HG02610 (cell line): Measurements from ENCODE around the gene PRDM1.
A peak's percentile ranks its signal among the peaks of the same experiment; 100 is the strongest.

Source experiments
- ATAC-seq: cut with Tn5 transposase; IDR thresholded peaks from one replicate; pipeline ENCODE4 v1.9.1; 2021; ENCODE audit warnings: mild to moderate bottlenecking, moderate library complexity; ENCODE audit not compliant: unreplicated experiment

PRDM1 gene

DNA sequence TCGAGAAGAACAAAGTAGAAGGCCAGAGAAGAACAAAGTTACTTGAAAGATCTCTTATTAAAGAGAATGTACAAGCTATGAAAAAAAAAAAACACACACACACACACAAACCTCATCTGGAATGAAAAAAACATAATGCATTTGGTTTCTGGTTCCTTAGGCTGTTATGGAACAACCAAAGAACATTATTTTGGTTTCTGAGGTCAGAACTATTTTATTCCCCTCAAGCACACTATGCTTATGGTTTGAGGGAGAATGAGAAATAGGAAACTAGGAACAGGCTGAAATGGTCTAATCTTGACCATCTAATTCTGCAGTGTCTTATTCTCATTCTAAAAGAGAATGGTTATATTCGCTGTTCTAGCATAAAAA, 8.8 kb downstream of the PRDM1 start:
- no peak for ATAC-seq

DNA sequence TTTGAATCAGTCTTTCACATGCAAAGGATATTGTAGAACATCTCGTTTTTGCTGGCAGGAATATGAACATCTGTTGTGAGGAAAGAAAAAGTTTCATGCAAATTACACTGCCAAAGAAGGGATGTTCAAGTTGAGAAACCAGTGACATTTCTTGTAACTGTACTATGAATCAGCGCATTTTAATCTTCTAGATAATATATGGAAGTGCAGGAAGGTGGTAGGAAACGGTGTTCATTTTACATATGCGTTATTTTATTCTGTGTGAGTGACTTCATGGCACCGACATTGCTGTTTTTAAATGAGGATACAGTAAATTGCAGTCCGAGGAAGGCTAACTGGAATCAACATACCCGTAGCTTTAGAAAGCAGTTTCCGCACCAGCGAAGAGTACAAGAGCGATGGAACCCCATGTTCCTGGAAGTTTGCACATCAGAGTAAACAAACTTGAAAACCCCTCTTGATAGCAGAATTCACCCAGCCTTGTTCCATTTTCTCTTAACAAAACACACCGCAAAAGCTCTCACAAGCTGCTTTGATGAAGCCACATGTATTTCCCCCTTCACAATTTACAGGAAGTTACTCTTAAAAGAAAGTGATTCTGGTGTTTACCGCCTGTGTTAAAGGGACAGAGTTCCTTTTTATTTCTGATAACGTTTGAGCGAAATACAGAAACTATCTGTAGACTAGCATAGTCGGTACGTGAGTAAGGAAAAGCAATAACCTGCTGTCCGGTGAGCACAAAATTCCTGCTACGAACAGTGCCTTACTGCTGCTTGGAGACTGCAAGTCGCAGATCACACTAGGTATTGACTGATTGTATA, 11.5 kb downstream of the PRDM1 start:
- peak; percentile 50 for ATAC-seq

DNA sequence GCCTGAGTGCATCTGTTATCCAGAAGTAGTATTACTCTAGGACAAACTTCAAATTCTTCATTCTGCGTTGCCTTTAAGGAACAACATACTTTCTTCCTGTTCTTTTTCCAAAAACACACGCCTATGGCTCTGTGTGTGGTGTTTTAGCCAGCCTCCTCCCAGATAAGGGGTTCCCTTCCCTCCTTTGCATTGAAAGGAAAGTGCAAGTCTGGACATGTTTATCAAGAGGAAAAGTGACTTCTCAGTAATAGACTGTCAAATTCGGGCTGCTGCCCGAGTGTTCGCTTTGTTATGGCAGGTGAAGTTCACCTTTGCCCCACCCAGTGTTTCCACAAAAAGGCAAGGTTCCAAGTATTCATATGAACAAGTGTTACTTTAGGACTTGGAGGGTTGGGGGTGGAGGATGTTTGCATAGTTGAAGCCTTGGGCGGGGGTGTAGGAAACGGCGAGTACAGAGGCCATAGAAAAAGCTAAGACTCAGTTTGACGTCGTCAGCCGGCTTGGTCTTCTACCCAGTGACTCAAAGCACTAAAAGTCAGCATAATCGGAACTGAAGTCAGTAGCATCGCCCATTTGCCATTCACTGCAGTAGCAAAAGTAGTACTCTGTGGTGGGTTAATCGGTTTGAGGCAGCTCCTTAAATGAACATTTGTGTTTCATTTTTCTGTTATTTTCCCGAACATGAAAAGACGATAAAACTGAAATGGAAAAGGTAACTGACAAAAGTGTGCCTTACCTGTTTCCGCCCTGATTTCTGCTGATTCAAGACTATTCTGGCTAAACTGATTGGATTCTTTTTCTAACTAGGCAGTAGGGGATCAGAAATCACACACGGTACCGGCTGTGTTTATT, 12.5 kb downstream of the PRDM1 start:
- peak; percentile 20 for ATAC-seq

DNA sequence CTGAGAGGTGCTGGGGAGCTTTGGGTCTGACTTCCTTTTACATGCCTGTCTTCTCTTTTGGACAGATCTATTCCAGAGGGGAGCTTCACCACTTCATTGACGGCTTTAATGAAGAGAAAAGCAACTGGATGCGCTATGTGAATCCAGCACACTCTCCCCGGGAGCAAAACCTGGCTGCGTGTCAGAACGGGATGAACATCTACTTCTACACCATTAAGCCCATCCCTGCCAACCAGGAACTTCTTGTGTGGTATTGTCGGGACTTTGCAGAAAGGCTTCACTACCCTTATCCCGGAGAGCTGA, 13.1 kb downstream of the PRDM1 start:
- no peak for ATAC-seq

DNA sequence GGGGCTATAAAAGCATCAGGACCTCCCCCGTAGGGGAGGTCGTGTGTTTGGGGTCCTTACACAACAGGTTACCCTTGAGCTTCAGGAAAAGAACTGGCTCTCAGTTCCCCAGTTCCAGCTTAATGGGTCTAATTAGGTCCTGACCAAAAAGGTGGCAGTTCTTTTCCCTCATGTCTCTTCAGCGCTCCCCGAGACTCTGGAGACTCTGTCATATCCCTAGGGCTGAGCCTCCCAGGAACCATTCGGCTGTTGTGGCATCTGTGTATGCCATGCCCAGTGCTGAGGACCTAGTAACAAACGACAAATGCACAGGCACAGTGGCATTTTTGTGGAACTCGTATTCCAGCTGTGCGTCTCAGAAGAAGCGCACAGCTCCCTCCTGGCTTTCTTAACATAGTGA, 14.6 kb downstream of the PRDM1 start:
- no peak for ATAC-seq

DNA sequence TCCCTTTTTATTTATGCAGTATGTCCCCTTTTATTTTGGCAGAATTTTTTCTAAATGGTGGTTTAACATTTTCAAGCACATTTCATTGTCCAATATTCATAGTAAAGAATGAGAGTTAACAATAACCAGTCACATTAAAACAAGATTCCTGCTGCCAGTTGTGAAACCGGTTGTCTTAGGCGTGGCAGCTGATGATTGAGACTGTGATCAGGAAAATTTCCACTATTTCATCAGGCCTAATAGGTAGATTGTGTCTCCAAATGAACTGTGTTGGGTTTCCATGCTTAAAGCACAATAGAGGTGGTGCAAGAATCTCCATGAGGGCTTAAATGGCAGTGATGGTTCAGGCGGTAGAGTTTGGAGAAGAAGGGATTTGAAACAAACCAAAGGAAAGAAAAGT, 15.3 kb downstream of the PRDM1 start:
- no peak for ATAC-seq

DNA sequence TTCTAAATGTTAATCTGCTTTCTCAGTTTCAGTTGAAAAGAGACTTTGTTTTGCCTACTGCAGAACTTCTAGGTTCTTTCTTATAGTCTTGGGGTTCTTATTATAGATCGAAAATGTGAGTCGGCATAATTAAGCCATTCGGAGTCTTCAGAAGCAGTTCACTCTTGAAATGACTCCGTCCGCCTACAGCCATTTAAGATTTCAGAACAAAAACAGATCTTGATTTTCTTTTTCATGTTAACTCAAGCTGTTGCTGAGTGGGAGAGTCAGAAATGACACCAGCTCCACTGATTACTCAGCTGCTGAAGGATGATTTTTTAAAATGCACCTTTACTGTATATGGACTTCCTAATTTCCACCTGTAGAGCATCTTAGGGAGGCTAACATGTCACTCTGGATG, 15.9 kb downstream of the PRDM1 start:
- peak; percentile 70 for ATAC-seq

DNA sequence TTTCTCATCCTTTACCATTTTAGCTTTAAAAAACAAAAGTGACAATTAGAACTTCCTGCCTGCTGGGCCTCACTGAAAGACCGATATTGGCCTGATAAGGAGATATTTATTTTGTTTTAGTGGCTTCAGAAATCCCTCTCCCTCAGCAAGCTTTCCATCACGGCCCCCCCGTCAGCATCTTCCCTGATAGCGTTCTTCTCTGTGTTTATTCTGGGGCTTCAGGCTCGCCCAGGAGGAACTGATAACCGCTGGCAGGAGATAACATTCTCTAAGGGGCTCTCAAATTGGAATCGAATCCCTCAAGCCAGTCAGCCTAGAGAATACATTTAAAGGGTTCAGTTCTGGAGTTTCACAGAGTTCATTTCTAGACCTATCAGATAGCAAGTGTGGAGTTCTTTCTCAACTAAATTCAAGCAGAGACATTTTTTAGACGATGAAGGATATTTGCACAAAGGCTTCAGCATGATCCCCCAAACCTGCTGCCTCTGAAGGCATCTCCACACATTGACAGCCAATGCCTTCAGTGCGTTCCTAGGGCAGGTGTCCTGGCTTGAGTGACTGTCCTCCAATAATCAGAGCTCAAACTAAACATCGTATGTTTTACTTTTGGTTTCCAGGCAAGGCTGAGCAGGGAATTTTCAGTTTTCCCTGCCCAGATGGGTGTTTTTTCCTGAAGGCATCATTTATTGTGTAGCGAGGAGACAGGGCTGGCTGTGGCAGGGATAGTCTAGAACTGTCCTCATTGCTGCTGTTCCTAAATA, 17.0 kb downstream of the PRDM1 start:
- ATAC-seq = no peak

DNA sequence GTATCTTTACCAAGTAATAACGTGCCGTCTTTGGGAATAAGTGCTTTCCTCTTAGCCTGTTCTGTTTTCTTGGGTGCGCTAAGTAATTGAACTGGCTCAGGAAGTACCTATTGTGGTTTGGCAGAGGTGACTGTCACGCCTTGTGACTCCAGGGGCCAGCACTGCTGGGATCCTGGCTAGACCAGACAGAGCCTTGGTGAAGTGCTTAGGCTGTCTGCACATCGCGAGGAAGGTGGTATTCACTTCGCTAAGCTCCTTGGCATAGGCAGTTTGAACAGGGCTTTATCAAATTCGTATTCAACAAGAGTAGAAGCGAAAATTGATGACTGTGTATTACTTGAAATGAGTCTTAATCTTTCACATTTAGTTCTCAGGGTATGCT, 17.6 kb downstream of the PRDM1 start:
- ATAC-seq = peak; percentile 44

DNA sequence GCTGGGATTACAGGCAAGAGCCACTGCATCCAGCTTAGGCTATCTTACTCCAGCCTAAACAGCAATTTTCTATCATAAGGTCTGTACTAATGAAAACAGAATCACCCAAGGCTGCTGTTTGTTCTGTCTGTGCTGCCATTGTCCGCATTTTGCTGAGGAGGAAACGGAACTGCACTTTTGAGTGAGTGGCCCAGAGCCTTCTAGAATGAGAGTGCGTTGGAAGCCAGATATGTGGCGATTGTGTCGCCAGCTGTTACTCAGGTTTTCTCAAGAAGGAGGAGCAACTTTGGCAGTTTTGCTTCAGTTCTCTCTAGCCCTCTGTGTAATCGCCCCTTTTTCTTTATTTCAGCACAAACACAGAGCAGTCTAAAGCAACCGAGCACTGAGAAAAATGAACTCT, 18.3 kb downstream of the PRDM1 start:
- no peak for ATAC-seq

DNA sequence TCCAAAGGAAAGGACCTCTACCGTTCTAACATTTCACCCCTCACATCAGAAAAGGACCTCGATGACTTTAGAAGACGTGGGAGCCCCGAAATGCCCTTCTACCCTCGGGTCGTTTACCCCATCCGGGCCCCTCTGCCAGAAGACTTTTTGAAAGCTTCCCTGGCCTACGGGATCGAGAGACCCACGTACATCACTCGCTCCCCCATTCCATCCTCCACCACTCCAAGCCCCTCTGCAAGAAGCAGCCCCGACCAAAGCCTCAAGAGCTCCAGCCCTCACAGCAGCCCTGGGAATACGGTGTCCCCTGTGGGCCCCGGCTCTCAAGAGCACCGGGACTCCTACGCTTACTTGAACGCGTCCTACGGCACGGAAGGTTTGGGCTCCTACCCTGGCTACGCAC, 18.8 kb downstream of the PRDM1 start:
- no peak for ATAC-seq

DNA sequence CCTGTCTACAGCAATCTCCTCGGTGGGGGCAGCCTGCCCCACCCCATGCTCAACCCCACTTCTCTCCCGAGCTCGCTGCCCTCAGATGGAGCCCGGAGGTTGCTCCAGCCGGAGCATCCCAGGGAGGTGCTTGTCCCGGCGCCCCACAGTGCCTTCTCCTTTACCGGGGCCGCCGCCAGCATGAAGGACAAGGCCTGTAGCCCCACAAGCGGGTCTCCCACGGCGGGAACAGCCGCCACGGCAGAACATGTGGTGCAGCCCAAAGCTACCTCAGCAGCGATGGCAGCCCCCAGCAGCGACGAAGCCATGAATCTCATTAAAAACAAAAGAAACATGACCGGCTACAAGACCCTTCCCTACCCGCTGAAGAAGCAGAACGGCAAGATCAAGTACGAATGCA, 19.4 kb downstream of the PRDM1 start:
- ATAC-seq = no peak

DNA sequence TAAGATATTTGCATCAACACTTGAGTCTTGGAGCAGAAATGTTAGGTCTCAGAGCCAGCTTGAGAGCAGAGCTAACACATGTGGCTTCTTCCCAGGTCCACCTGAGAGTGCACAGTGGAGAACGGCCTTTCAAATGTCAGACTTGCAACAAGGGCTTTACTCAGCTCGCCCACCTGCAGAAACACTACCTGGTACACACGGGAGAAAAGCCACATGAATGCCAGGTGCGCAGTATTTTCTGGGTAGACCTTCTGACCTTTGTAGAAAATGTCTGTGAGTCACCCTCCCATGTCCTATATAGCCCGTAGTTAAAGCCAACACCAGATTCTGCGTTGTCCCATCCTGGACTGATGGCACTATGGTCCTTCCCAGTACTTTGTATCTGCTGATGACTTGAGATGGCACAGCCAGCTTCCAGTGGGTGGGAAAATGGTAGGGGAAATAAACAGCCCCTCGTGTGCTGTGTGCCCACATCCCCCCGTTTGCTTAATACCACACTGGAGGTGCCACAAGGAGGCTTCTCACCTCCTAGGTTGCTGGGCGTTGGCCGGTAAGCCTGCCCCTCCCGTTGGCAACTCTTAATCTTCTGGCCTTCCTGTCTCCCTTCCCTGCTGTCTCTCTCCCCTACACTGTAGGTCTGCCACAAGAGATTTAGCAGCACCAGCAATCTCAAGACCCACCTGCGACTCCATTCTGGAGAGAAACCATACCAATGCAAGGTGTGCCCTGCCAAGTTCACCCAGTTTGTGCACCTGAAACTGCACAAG, 20.3 kb downstream of the PRDM1 start:
- no peak for ATAC-seq

DNA sequence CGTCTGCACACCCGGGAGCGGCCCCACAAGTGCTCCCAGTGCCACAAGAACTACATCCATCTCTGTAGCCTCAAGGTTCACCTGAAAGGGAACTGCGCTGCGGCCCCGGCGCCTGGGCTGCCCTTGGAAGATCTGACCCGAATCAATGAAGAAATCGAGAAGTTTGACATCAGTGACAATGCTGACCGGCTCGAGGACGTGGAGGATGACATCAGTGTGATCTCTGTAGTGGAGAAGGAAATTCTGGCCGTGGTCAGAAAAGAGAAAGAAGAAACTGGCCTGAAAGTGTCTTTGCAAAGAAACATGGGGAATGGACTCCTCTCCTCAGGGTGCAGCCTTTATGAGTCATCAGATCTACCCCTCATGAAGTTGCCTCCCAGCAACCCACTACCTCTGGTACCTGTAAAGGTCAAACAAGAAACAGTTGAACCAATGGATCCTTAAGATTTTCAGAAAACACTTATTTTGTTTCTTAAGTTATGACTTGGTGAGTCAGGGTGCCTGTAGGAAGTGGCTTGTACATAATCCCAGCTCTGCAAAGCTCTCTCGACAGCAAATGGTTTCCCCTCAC, 21.0 kb downstream of the PRDM1 start:
- no peak for ATAC-seq

DNA sequence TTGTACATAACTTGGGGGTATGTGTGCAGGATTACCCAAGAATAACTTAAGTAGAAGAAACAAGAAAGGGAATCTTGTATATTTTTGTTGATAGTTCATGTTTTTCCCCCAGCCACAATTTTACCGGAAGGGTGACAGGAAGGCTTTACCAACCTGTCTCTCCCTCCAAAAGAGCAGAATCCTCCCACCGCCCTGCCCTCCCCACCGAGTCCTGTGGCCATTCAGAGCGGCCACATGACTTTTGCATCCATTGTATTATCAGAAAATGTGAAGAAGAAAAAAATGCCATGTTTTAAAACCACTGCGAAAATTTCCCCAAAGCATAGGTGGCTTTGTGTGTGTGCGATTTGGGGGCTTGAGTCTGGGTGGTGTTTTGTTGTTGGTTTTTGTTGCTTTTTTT, 22.0 kb downstream of the PRDM1 start:
- no peak for ATAC-seq

DNA sequence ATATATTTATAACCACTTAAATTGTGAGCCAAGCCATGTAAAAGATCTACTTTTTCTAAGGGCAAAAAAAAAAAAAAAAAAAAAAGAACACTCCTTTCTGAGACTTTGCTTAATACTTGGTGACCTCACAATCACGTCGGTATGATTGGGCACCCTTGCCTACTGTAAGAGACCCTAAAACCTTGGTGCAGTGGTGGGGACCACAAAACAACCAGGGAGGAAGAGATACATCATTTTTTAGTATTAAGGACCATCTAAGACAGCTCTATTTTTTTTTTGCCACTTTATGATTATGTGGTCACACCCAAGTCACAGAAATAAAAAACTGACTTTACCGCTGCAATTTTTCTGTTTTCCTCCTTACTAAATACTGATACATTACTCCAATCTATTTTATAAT, 22.9 kb downstream of the PRDM1 start:
- ATAC-seq = no peak

DNA sequence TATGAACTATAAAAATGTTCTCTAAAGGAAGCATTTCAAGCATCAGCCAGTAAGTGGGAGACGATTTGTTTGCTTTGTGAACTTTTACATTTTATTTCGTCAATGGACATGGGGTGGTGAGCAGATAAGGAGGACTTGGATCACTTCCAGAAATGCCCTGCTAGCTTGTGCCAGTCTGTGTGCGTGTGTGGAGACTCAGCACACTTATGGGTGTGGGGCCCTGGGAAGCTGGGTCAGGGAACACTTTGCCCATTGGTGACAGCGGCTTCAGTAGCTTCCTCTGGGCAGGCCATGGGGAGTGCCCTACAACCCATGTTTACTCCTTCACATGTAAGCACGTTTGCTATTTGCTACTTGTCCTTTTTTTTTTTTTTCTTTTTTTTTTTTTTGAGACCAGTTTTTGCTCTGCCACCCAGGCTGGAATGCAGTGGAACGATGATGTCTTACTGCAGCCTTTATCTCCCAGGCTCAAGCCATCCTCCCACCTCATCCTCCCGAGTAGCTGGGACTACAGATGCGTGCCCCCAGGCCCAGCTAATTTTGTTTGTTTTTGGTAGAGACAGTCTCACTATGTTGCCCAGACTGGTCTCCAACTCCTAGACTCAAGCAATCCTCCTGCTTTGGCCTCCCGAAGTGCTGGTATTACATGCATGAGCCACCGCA, 24.2 kb downstream of the PRDM1 start:
- ATAC-seq = no peak

DNA sequence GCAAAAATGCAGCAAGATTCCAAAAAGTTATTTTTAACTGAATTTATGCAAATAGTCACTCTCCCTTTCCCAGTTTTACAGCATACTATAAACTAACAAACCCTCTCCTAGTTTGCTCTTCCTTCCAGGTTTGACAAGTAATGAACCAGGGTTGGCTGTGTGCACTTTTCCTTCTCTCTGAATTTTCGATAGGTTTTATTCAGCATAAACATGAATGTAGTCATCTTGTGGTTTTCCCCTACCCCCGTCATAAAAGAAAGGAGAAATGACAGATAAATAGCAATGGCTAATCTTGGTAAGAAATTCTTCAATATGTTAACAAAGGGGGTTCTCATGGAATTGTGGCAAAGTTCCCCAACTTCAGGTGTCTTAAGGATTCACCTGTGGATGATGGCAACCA, 26.3 kb downstream of the PRDM1 start:
- ATAC-seq = no peak

DNA sequence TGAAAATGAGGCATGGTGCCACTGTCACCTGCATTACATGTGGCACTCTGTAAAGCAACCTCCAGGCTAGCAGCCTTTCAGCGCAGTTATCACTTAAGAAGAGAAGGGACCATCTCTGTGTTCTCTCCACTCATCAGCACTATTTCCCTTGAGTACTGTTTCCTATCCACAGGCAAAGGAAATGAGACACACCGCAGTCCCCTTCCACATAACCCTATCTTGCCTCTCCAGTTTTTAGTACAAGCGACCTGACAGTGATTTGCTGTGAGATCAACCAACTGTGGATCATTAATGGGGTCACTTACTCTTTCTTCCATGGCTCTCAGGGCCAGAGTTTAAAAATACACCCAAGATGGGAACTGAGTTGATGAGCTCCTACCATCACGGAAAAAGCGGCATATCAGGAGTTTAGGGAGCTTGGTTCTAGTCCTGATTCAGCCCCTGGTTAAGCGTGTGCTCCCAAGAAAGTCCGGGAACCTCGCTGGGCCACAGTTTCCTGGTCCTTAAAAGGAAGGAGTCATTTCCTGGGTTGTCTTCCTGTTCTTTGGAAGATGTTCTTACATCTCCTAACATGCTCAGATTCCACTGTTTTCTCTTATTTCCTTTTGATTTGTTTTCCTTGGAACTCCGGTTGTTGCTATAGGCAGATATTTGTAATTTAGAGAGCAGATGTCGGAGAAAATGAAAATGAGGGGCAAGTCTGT, 27.3 kb downstream of the PRDM1 start:
- ATAC-seq = no peak

DNA sequence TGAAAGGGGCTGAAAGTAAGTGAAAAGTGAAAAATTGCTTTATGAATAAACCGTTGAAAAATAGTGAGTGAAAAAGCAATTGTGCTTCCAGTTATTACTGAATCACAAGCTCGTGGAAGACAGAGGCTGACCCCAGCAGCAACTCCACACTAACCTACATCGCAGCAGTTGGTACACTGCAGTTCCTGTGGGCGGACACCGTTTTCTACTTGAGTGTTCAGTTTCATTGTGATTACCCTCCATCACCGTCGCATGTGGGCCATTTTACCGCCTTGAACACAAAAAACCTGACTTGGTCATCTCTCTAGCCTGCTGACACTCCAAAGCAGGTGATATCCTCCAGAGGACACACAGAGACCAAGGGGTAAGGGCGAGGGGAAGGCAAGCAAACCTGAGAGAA, 28.4 kb downstream of the PRDM1 start:
- ATAC-seq = peak; percentile 94
